Measurements from ENCODE around the gene FNDC4. TPM values are rescaled to one million over a fixed set of nuclear protein-coding genes. Genes with fewer than 3 reads are reported as not detected.

FNDC4 gene
- total and polyA plus RNA-seq, 8 donors = 4.4 to 16.6 (median 13.4) TPM

DNA sequence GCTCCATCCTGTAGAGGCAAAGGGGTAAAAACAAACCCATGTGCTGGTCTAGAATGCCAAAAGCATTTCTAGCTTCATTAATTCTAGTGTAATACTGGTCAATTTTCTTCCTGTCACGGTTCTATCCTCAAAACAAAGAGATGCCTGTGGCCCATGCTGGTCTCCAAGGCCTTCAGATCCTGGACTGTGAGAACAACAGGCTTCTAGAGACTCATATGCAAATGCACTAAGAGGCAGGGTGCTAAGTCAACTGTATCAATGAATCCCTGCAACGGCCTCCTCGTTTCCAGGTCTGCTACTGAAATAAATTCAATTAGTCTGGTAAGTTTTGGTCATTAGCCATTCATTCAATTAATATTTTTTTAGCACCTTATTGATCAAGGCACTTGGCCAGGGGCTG is 9.5 kb downstream of the FNDC4 start:
- intact Hi-C loops (cut with DNase I) = no loop called here
- Histone ChIP-seq H3K9me3 (no peaks in the 10 kb centered on the region), H3K4me1 (peaks cover 10 to 13% of the 10 kb centered on the region in 2 donors), H3K27me3 (no peaks in the 10 kb centered on the region), H3K27ac (no peak overlapping the region), H3K36me3 (peaks cover 0 to 18% of the 10 kb centered on the region in 2 donors), H3K4me3 (no peak overlapping the region)
- ATAC-seq (no peak), DNase-seq (no peak)
- TF ChIP-seq, protein P1, sequence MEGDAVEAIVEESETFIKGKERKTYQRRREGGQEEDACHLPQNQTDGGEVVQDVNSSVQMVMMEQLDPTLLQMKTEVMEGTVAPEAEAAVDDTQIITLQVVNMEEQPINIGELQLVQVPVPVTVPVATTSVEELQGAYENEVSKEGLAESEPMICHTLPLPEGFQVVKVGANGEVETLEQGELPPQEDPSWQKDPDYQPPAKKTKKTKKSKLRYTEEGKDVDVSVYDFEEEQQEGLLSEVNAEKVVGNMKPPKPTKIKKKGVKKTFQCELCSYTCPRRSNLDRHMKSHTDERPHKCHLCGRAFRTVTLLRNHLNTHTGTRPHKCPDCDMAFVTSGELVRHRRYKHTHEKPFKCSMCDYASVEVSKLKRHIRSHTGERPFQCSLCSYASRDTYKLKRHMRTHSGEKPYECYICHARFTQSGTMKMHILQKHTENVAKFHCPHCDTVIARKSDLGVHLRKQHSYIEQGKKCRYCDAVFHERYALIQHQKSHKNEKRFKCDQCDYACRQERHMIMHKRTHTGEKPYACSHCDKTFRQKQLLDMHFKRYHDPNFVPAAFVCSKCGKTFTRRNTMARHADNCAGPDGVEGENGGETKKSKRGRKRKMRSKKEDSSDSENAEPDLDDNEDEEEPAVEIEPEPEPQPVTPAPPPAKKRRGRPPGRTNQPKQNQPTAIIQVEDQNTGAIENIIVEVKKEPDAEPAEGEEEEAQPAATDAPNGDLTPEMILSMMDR (IDR thresholded peaks at IDR 0.05) = no peak

DNA sequence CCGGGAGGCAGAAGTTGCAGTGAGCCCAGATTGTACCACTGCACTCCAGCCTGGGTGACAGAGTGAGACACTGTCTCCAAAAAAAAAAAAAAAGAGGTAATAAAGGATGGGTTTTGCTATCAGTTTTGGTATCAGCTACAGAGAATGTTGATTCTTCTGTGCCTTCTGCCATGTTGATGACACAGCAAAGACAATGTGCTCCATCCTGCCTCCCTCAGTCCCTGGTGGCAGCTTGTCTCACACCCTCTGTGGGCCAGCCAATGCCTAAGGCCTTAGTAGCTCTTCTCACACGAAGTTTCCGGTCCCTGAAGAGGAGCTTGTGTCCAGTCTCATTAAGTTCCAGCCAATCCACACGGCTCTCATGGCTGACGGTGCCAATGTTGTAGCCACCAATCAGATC is 23.0 kb downstream of the FNDC4 start:
- DNase-seq (no peak), ATAC-seq (no peak)
- Histone ChIP-seq H3K4me3 (no peak overlapping the region), H3K4me1 (no peaks in the 10 kb centered on the region), H3K27ac (no peak overlapping the region), H3K36me3 (peaks cover 0 to 36% of the 10 kb centered on the region in 2 donors), H3K9me3 (no peaks in the 10 kb centered on the region), H3K27me3 (no peaks in the 10 kb centered on the region)
- intact Hi-C loops (cut with DNase I) = no loop called here
- TF ChIP-seq, protein P1 (IDR thresholded peaks at IDR 0.05) = no peak

DNA sequence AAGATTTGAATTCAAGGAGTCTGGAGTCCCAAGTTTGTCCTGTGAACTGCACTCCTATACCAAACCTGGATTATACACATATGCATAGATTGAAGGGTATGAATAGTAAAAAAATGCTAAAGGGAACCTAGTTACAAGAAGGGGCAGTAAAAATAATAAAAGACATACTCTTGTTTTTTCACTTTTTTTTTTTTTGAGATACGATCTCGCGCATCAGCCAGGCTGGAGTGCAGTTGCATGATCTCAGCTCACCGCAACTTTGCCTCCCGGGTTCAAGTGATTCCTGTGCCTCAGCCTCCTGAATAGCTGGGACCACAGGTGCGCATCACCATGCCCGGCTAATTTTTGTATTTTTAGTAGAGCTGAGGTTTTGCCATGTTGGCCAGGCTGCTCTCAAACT is 30.6 kb downstream of the FNDC4 start:
- H3K9me3 ChIP-seq = no peaks in the 10 kb centered on the region
- H3K27ac ChIP-seq = no peak overlapping the region
- intact Hi-C loops (cut with DNase I) = no loop called here
- TF ChIP-seq, protein P1 (IDR thresholded peaks at IDR 0.05) = no peak
- DNase-seq = no peak
- no peak for ATAC-seq
- peaks cover 0 to 7% of the 10 kb centered on the region in 2 donors for H3K36me3 ChIP-seq
- H3K27me3 ChIP-seq = no peaks in the 10 kb centered on the region
- H3K4me3 ChIP-seq = no peak overlapping the region
- no peaks in the 10 kb centered on the region for H3K4me1 ChIP-seq

DNA sequence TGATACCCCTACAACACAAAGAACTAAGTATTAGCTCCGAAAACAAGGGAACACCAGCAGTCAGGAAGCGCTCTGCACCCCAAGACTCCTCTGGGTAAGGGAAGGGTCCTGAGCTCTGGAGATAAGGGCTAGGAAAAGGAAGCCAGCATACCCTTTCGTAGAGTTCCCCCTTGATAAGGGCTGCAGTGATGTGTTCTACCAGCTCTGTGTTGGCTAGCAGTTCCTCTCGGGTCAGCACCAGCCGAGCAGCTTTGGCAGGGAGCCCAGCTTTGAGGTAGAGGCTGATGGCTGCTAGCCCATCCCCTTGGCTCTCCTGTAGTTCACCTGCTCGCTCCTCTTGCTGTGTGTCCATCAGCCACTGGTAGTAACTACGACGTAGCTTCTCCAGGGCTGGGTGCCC is 33.9 kb downstream of the FNDC4 start:
- Histone ChIP-seq H3K36me3 (peaks cover 0 to 39% of the 10 kb centered on the region in 2 donors), H3K4me3 (no peak overlapping the region), H3K9me3 (no peaks in the 10 kb centered on the region), H3K4me1 (no peaks in the 10 kb centered on the region), H3K27me3 (no peaks in the 10 kb centered on the region), H3K27ac (no peak overlapping the region)
- intact Hi-C loops (cut with DNase I) = no loop called here
- DNase-seq = no peak
- no peak for ATAC-seq
- TF ChIP-seq, protein P1 (IDR thresholded peaks at IDR 0.05) = no peak

DNA sequence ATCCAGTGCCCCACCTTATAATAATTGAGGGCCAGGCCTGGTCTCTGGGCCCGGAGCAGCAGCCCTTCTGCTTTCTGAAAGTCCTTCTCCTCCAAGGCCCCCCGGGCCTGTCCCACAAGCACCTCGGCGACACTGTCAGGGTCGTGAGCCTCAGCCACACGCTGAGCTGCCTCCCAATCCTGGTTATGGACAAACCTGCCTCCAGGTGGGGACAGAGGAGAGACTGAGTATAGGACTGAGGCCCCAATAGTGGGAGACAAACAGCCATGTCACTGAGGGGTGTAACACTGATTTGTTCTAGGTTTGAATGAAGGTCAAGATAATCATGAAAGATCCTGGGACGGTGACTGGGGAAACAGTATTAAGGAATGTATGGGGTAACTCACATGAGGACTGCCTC is 41.0 kb downstream of the FNDC4 start:
- no peak overlapping the region for H3K27ac ChIP-seq
- no peaks in the 10 kb centered on the region for H3K27me3 ChIP-seq
- H3K4me1 ChIP-seq = no peaks in the 10 kb centered on the region
- H3K36me3 ChIP-seq = peaks cover 0 to 72% of the 10 kb centered on the region in 2 donors
- TF ChIP-seq, protein P1 (IDR thresholded peaks at IDR 0.05) = no peak
- H3K9me3 ChIP-seq = no peaks in the 10 kb centered on the region
- intact Hi-C loops (cut with DNase I) = no loop called here
- ATAC-seq (no peak), DNase-seq (no peak)
- H3K4me3 ChIP-seq = no peak overlapping the region

Measured in left lung (tissue), 10 donors.